HG03520 (cell line): ENCODE results near the gene ABHD17A.
A peak's percentile ranks its signal among the peaks of the same experiment; 100 is the strongest.

ENCODE experiments used
- ATAC-seq: cut with Tn5 transposase; IDR thresholded peaks from one replicate; pipeline ENCODE4 v1.9.1; 2021; ENCODE audit warnings: mild to moderate bottlenecking, moderate library complexity; ENCODE audit not compliant: unreplicated experiment

The ABHD17A gene

DNA sequence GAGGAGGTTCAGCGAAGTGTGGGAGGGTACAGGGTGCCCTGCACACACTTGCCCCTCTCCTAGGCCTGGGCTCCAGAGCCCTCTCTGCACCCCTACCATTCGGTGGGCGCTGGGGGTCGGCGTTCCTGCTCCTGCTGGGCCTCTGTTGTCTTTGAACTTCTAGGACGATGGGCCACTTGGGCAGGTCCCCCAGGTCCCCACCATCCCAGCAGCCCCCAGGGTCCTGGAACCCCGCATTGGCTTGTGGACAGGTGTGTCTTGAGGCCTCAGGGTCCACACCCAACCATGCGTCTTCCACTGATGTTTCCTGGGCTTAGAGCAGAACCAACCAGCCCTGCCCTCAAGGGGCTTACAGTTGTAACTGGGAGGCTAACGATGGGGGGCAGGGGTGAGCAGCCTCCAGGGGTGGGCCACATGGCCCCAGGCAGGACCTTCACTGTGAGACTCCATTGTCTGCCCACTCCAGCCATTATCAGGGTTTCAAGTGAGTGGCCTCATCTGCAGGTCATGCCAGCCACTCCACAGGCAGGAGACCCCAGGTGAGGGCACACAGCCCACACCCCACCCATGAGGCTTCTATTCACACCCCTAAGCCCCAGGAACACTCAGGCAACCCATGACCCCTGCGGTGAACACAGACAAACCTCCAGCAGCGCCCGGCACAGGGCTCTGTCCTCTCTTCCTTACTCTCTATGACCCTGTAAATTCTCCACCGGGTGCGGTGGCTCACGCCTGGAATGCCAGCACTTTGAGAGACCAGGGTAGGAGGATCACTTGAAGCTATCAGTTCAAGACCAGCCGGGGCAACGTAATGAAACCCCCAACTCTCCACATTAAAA is 19.9 kb downstream of the ABHD17A start:
- no peak for ATAC-seq

- peak; percentile 24 for ATAC-seq
Measured at GRCh38 chr19:1864480-1865171, 20.7 kb downstream of the ABHD17A start.

- peak; percentile 55 for ATAC-seq
Measured at GRCh38 chr19:1863638-1864479, 21.4 kb downstream of the ABHD17A start.

DNA sequence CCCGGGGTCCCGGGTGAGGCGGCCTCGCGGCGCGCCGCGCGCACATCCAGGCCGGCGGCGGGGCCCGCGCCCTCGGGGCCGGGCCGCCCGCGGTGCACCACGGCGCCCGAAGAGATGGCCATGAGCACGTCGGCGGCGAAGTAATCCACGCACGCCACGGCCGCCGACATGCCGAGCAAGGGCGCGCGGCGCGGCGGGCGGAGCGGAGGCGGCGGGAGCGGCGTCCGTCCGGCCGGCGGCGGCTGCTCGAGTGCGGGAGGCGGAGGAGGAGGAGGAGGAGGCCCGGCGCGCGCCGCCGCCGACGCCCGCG is 22.0 kb downstream of the ABHD17A start, which contains the start of gene KLF16:
TSS of gene KLF16 (minus strand) at position 252 of the 310 bp plus-strand sequence. CDS start at position 170, 82 bp downstream.
- no peak for ATAC-seq

DNA sequence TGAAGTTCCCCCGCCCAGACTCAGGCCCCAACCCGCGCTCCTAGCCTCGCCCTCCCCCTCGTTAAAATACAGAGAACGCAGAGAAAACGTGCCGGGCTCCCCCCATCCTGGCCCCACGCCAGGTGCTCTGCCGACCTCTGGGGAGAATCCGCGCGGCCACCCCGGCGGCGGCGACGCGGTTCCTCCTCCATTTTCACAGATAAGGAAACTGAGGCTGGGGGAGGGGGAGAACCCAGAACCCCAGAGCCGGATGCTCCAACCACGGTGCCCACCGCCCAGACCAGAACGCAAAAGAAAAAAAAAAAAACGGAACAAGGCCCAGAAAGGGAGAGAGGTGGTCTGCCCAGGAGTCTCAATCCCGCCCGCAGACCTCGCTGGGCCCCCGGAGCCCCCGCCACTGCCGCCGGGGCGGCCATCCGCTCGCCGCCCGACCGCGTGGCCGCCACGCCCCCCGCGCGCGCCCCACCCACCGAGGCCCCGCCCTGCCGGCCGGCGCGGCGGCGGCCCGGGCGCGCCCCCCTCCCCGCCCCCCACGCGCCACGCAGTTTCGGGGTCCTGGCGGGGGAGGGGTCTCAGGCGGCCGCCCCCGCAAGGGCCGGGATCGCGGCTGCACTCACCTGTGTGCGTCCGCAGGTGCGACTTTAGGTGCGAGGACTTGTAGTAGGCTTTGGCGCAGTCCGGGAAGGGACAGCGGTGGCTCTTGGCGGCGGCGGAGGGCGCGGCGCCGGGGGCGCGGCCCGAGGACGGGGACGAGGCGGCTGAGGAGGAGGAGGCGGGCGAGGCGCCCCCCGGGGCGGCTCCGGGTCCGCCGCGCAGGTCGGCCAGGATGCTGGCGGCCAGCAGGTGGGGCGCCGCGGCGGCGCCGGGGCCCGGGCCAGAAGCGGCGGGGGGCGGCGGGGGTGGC is 22.6 kb downstream of the ABHD17A start:
- ATAC-seq: no peak

DNA sequence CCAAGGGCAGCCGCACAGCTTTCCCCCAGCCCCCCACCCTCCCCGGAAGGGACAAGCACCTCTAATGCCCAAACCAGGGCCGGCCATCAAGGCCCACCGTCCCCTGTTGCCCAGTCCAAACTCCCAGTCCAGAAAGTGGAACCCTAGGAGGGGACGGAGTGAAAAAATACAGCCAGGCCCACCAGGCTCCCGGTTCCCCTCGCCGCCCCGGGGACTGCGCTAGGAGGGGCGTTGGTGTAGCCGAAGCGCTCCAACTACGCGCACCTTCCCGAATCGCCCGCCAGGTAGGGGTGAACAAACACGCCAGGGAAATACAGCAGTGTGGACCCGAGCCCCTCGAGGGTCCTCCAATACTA is 23.2 kb downstream of the ABHD17A start:
- ATAC-seq: no peak

GRCh38 chr19:1861599-1862031 is 23.7 kb downstream of the ABHD17A start:
- ATAC-seq: no peak

GRCh38 chr19:1860821-1861598 is 24.3 kb downstream of the ABHD17A start:
- no peak for ATAC-seq

DNA sequence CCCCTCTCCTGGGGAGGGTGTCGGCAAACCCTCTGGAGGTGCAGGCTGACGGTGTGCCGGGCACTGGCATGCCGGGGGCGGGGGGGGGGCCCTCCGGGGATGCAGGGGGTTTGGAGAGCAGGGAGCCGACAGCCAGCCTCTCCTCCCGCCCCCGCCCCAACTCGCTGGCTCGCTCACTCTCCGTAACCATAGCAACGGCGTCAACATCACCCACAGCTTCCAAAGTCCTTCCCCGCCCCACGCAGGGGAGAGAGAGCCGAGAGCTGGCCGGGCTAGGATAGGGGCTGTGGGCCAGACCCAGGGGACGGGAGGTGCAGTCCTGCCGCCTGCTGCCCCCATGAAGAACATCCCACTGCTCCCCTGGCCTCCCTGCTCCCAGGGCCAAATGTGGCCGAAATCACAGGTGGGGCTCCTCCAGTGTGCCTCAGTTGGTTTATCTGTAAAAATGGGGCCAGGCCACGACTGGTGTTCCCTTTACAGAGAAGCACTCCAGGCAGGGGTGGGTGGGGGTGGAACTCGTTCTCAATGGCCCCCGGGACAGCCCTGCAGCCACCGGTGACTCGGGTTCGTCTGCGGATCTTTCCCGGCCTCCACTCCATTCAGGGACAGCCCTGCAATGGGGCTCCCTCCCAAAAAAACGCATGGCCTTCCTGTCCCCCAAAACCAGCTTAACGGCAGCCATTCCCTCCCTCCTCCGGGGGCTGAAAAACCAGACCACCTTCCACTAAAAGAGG is 25.1 kb downstream of the ABHD17A start:
- no peak for ATAC-seq

- no peak for ATAC-seq
Measured at GRCh38 chr19:1859331-1859781, 25.9 kb downstream of the ABHD17A start.

DNA sequence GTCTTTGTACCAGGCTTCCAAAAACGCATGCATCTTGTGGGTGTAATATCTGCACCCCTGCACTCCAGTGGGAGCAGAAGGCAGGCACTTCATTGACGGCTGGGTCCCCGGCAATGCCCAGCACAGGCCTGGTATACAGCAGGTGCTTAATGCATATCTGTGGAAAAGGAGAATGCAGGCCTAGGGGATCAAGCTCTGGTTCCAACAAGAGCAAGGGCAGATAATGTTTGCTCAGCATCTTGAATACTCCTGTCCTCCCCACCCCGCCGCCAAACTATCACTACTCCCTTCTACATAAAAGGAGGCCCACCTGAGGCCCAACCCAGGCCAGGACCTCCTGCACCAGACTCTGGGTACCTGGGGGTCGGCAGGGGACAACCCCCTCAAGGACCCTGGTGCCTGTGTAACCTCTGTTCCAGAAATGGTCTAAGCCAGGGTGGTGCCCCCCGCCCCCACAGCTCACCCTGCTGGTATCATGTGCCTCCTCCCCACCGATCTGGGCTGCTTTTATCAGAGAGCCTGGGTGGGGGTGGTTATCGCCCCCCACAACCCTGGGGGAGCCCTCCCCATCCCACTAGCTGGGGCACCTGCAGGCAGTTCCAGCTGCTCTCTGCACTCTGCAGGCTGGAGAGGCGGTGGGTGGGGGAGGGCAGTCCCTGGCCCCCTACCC is 26.7 kb downstream of the ABHD17A start:
- no peak for ATAC-seq

GRCh38 chr19:1857648-1858326 is 27.5 kb downstream of the ABHD17A start:
- no peak for ATAC-seq

DNA sequence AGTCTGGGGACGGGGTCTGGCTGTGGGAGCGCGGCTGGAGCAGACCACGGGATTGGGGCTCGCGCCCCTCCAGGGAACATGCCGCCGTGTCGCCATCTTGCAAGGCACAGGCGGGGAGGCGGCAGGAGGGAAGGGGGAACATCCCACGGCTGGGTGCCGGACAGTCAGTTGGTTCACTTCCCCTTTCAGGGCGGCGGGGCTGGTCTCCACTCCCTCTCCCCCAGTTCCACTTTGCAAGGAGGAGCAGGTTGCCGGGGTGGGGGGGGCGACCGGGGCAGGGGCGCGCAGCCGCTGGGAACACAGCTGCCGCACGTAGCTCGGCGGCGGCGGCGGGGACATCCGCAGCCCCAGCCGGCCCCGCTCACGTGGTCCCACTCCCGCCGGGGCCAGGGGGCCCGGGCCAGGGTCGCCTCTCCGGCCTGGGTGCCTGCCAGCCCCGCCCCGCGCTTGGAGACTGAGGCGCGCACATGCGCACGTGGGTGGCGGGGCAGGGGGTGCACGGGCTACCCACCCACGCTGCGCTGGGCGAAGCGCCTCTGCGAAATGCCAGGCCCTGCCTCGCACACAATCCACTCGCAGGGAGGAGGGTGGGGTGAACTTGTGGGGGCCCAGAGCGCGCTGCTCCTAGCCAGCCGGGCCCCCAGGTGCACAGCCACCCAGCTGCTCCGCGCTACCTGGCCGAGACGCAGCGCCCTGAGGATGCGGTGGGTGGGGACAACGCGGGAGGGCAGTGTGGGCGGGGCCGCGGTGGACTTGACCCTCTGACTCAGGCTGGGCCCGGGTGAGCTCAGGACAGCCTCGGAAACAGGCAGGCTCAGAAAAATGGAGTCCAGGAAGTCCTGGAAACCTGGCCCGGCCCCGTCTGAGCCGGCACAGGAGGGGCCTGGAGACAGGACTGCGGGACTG is 28.3 kb downstream of the ABHD17A start:
- no peak for ATAC-seq

- ATAC-seq: no peak
Measured at GRCh38 chr19:1856345-1856697, 29.0 kb downstream of the ABHD17A start.

DNA sequence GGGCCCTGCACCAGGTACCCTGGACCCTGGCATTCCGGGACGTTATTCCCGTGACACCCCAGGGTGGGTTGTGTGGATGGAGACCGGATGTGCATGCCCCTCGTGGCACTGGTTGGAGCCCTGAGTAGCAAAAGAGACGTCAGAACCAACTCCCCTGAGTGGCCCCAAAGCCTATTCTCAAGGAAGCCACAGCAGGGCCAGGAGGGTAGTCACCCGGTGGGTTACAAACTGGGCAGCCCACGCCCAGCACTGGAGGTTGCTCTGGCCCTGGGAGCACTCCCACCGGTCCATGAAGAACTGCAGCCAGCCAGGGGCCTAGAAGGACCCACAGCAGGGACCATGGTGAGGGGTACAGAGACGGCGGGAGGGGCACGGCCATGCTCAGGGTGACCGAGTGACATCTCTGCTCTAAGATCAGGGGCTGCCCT is 29.5 kb downstream of the ABHD17A start:
- no peak for ATAC-seq

- peak; percentile 39 for ATAC-seq
Measured at GRCh38 chr19:1855040-1855827, 30.1 kb downstream of the ABHD17A start.
